ENCODE measurements around the gene MAB21L2.

- TF ChIP-seq CTCF (IDR thresholded peaks at IDR 0.05 in 2 of 3, conservative IDR thresholded peaks at IDR 0.05 in 1 of 3; ENCODE audit: control insufficient read depth in 2 of 3, extremely low read depth in 1 of 3, insufficient read depth in 1 of 3, low read depth in 3 of 3, low read length in 3 of 3) (no peak), BCL3 (IDR thresholded peaks at IDR 0.05; ENCODE audit: borderline replicate concordance, insufficient read depth, low read depth, low read length, poor library complexity, severe bottlenecking) (no peak), EZH2 (IDR thresholded peaks at IDR 0.05; ENCODE audit: borderline replicate concordance, control insufficient read depth, low read depth, low read length) (no peak), E2F4 (IDR thresholded peaks at IDR 0.05; ENCODE audit: low read depth, low read length) (no peak), MXI1 (IDR thresholded peaks at IDR 0.05; ENCODE audit: low read depth, low read length) (no peak)
Observed at GRCh38 chr4:150632639-150633038, 50.7 kb downstream of the MAB21L2 start.

Data from GM12878 (cell line).